ENCODE results near the gene CA5A.
"Not testable (repeated sequence)": the region's sequence is repeated elsewhere in the genome, so short reads cannot be mapped to it uniquely, and the experiment has no call there.

DNA sequence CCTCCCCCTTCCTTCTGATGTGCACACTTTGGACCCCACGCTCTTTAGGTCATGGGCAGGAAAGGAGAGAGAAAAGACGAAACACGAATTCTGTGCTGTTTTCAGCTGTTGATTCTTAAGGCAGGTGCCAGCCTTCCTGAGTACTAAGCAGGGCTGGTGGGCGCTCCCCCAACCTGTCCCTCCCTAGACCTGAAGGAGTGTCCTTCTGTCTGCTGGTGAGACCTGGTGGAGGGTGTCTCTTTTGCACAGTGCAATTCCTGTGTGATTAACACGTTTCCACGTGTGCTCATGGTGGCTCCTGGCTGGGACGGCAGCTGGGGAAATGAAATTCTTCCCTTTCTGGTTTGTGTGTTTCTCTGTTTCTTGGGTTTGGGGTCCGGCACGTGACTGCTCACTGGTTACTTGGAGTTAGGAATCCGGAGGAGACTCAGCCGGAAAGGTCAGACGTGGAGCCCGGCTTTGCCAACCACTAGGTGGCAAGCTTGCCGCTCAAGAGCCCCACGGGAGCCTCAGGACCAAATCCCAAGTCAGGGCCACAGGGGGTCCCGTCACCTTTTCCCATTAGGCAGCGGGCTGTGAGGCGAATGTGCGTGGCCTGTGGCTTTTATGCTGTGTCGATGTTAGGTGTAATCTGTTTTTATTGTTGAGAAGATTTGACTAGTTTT lies 46.9 kb upstream of the CA5A start:
- TF ChIP-seq SUZ12 (IDR thresholded peaks at IDR 0.05; ENCODE audit: low read depth, low read length); MBD4 (IDR thresholded peaks at IDR 0.05; ENCODE audit: borderline replicate concordance, low read length): not testable (repeated sequence)
